ENCODE results near the gene CACNG1. TPM values are rescaled to one million over a fixed set of nuclear protein-coding genes. Genes with fewer than 3 reads are reported as not detected.
"Not testable (repeated sequence)": the region's sequence is repeated elsewhere in the genome, so short reads cannot be mapped to it uniquely, and the experiment has no call there.

The CACNG1 gene
- polyA plus RNA-seq, 1 of the 3 experiments (the other 2 are of a cell fraction) = not detected

- CTCF ChIA-PET = interaction anchor here (1.1 to 1.8 kb wide), 3 partner anchors 8 to 313 kb away, joined by 3 read pairs; no protein-coding TSS in a partner anchor
- Histone ChIP-seq H2AFZ (ENCODE audit: low read depth) (no peak overlapping the region), H3F3A (replicated peaks; ENCODE audit: insufficient read depth) (no peaks in the 10 kb centered on the region), H3K27me3 (ENCODE audit: insufficient read depth) (no peaks in the 10 kb centered on the region; the same call in 1 of the 2 replicates), H3K9me3 (no peaks in the 10 kb centered on the region), H3K79me2 (ENCODE audit: insufficient read depth) (no peaks in the 10 kb centered on the region), H3K9ac (no peak overlapping the region), H3K9me2 (no peaks in the 10 kb centered on the region), H3K4me1 (ENCODE audit: control insufficient read depth in 1 of 2, insufficient read depth in 2 of 2, low read depth in 1 of 2, low read length in 1 of 2) (no peaks in the 10 kb centered on the region; a peak in 1 of 4 replicates), H4K20me1 (ENCODE audit: insufficient read depth) (no peaks in the 10 kb centered on the region), H3K36me3 (replicated peaks in 1 of 2; ENCODE audit: control insufficient read depth in 1 of 2, insufficient read depth in 2 of 2, low read length in 1 of 2) (no peaks in the 10 kb centered on the region), H3K27ac (ENCODE audit: low read depth in 2 of 2, low read length in 1 of 2) (no peak overlapping the region), H3K4me3 (ENCODE audit: low read depth in 2 of 2, low read length in 1 of 2) (no peak overlapping the region), H3K4me2 (no peak overlapping the region)
- DNase-seq = no peak
- TF ChIP-seq TAF1 (IDR thresholded peaks at IDR 0.05; ENCODE audit: borderline replicate concordance, low read depth, low read length) = no peak
- TF ChIP-seq USF2 (IDR thresholded peaks at IDR 0.05; ENCODE audit: borderline replicate concordance, low read depth, low read length) = no peak
- TF ChIP-seq TEAD4 (IDR thresholded peaks at IDR 0.05; ENCODE audit: borderline replicate concordance, insufficient read depth) = no peak
- no peak for TF ChIP-seq CHD2 (IDR thresholded peaks at IDR 0.05; ENCODE audit: low read length, partially characterized antibody)
- TF ChIP-seq JUND (IDR thresholded peaks at IDR 0.05) = no peak
- no peak for TF ChIP-seq RFX5 (IDR thresholded peaks at IDR 0.05; ENCODE audit: low read length)
- TF ChIP-seq, protein P1, sequence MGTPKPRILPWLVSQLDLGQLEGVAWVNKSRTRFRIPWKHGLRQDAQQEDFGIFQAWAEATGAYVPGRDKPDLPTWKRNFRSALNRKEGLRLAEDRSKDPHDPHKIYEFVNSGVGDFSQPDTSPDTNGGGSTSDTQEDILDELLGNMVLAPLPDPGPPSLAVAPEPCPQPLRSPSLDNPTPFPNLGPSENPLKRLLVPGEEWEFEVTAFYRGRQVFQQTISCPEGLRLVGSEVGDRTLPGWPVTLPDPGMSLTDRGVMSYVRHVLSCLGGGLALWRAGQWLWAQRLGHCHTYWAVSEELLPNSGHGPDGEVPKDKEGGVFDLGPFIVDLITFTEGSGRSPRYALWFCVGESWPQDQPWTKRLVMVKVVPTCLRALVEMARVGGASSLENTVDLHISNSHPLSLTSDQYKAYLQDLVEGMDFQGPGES (IDR thresholded peaks at IDR 0.05; ENCODE audit: low read depth, low read length) = no peak
- TF ChIP-seq EZH2phosphoT487 (IDR thresholded peaks at IDR 0.05; ENCODE audit: borderline replicate concordance, low read depth) = no peak
- no peak for TF ChIP-seq ELF1 (IDR thresholded peaks at IDR 0.05)
- POLR2A ChIA-PET = interaction anchor here (1.2 kb wide), 1 partner anchor 20 kb away, joined by 5 read pairs; no protein-coding TSS in a partner anchor
- 70% methylated on average over 6 of the region's 6 CpGs for WGBS (ENCODE audit: low lambda C conversion rate)
These were observed 3.7 kb upstream of the CACNG1 start for GRCh38 chr17:67040652-67041051.

GRCh38 chr17:67041119-67041518 is 3.2 kb upstream of the CACNG1 start:
- H3K9me2 ChIP-seq; H2AFZ ChIP-seq (ENCODE audit: low read depth); H3K27ac ChIP-seq (ENCODE audit: low read depth in 2 of 2, low read length in 1 of 2); H4K20me1 ChIP-seq (ENCODE audit: insufficient read depth); H3K36me3 ChIP-seq (replicated peaks in 1 of 2; ENCODE audit: control insufficient read depth in 1 of 2, insufficient read depth in 2 of 2, low read length in 1 of 2); H3K4me1 ChIP-seq (ENCODE audit: control insufficient read depth in 1 of 2, insufficient read depth in 2 of 2, low read depth in 1 of 2, low read length in 1 of 2); H3K9me3 ChIP-seq; DNase-seq; H3F3A ChIP-seq (replicated peaks; ENCODE audit: insufficient read depth); H3K9ac ChIP-seq; H3K4me3 ChIP-seq (ENCODE audit: low read depth in 2 of 2, low read length in 1 of 2); H3K4me2 ChIP-seq; H3K79me2 ChIP-seq (ENCODE audit: insufficient read depth); H3K27me3 ChIP-seq (ENCODE audit: insufficient read depth): not testable (repeated sequence)
- 87% methylated on average over 5 of the region's 5 CpGs for WGBS (ENCODE audit: low lambda C conversion rate)
- CTCF ChIA-PET = interaction anchor here (0.5 to 1.8 kb wide), 7 partner anchors 8 to 343 kb away, joined by 3 read pairs; no protein-coding TSS in a partner anchor
- POLR2A ChIA-PET = interaction anchor here (1.3 kb wide), 1 partner anchor 10 kb away, joined by 4 read pairs; no protein-coding TSS in a partner anchor
